ENCODE data around the gene YY1.
"Not testable (repeated sequence)": the region's sequence is repeated elsewhere in the genome, so short reads cannot be mapped to it uniquely, and the experiment has no call there.

The YY1 gene

DNA sequence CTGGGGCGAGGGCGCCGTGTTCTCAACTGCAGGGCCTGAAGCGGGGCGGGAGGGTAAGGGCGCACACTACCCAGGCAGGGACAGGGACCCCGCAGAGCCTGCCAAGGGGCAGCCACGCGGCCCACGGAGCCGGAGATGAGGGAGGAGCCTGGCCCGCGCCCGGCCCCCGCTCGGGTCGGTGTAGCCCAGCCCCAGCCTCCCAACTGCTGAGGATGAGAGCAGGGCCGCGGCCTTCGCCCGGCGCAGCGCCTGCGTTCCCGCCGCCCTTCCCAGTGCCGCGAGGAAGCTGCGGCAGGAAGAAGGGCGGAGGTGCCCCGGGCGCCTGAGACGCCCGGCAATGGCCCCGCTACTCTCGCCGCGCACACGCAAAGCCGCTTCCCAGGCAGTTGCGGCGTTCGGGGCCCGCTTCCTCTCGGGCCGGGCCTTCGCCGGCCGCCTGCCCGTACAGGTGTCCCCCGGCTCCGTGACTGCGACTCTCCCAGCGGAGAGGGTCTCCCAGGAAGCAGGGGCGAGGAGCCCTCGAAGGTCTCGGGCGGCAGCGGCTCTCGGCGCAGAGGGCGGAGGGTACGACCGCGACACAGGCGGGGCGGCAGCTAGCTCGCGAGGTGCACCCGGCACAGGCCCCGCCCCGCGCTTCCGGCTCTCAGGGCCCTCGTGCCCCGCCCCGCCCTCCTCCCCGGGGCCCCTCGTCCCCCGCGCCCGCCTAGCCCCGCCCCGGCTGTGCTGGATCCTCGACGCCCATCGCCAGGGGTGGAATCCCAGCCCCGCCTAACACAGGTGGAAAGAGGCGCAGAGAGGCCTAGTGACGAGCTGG, 24.8 kb upstream of the YY1 start:
- peak; percentile 84 for DNase-seq (ENCODE audit: low read depth)

DNA sequence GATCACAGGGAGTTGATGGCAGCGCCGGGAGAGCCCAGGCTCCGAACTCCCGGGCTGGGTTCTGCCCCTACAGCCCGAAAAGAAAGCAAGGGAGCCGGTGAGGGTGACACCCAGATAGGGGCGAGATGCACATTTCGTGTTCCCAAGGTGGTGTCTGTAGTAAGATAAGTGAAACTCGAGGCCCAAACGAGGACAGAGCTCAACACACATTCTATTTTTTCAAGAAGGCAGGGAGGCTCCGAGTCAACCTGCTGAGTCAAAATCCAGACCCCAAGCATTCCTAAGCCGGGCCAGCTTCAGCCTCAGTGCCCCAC, 24.2 kb upstream of the YY1 start:
- DNase-seq (ENCODE audit: low read depth), result no peak

DNA sequence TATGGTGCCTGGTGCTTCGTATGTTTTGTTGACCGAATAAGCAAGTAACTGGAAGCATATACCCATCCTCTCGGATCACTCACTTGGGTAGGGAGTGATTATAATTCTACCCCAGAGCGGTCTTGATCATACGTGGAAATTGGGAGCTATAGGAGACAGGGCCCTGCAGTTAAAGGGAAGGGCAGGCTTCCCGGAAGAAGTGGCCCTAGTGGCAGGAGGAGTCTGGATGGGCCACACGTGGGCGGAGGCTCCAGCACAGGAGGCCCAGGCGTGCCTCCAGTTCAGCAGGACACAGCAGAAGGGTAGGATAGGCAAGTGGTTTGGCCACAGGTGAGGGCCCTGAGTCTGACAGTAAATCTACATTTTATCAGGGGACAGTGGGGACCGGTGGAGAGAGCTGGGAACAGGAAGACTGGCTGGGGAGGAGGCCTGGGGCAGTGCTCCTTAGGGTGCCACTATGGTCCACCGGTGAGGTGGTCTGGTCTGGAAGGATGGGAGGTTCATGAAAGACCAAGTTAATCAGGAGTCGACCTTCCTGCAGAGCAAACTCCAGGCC, 23.5 kb upstream of the YY1 start:
- DNase-seq (ENCODE audit: low read depth), result no peak

DNA sequence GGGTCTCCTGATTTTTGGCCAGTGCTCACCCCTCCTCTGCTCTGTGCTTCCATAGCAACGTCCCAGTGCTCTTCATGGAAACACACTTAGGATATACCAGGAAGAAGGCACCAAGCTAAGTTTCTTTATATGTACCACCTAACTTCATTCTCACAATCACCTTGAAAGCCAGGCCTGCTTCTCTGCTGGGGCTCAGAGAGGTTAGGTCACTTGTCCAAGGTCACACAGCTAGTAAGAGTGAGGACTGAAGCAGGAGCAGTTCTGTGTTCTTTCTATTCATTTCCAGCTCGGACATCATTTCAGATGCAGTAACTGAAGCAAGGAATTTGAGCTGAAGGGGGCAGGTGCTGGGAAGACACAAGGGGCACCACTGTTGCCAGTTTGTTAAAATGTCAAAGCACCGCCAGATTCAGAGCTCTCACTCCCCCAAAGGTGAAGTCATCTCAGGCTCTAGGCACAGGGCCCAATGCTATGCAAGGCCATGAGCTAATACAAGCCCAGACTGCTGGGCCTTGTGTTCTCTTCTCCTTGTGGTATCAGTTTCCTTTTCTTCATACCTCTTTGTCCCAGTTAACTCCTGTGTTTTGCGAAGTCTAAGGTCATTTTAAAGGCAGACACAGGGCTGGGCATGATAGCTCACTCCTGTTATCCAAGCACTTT, 19.7 kb upstream of the YY1 start:
- no peak for DNase-seq (ENCODE audit: low read depth)

DNA sequence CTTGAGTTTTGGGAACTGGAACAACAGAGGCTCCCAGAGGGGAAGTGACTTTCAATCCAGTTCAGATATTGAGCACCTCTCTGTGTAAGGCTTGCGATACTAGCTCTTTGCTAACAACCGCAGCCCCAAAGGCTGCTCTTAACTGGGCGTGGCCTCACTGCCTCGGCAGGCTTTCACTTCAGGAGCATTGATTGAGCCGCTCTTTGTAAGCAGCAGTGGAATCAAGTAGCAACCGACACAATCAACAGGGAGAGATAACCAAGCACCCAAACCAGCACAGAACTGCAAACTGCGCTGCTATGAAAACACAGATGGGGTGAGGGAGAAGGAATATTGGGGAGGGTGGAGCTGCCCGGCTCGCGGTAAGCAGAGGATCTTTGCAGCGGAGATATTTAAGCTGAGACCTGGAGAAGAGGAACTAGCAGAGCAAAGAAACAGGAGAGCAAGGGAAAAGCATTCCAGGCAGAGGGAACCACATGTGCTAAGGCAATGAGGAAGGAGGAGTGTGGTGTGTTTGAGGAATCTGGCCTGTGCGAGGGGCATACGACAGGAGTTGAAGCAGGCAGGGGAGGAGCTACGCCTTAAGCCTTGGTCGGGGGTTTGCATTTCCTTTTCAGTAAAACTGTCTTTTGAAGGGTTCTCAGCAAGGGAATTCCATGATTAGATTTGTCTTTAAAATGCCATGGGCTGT, 17.3 kb upstream of the YY1 start:
- DNase-seq (ENCODE audit: low read depth), result peak; percentile 32

DNA sequence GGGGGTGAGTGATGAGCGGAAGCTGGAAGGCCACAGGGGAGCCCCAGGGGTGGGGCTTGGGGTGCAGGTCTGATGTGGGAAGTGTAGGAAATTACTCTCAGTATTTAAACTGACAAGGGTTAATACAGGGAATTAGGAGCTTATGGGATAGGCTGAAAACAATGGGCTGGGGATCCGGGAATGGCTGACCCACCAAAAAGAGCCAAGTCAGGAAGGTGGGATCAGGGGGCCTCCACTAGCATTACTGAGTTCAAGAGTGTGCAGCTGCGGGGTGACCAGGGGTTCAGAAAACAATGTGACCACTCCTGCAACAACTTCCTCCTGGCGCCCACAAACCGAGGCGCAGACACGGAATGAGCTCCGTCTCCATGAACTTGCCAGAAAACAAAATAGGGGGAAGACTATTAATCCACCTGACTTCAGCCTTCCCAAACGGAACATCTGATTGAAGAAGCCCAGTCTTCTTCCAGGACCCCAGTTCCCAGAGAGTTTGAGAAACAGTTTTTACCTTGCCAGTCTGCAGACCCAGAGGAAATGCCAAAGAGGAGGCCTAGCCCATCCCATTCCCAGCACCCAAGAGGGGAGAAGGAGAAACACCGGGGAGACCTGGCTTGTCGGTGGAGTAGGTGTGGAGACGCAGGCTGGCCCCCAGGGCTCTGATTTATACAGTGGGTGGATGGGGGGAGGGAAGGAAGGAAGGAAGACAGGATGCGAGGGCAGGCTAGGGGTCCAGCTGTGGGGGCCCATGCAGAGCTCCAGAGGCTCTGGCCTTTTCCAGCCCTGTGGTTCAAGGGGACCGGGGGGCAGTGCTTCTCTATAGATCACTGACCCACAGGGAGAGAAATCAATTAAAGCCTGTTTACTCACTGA, 16.5 kb upstream of the YY1 start:
- DNase-seq (ENCODE audit: low read depth), result no peak

DNA sequence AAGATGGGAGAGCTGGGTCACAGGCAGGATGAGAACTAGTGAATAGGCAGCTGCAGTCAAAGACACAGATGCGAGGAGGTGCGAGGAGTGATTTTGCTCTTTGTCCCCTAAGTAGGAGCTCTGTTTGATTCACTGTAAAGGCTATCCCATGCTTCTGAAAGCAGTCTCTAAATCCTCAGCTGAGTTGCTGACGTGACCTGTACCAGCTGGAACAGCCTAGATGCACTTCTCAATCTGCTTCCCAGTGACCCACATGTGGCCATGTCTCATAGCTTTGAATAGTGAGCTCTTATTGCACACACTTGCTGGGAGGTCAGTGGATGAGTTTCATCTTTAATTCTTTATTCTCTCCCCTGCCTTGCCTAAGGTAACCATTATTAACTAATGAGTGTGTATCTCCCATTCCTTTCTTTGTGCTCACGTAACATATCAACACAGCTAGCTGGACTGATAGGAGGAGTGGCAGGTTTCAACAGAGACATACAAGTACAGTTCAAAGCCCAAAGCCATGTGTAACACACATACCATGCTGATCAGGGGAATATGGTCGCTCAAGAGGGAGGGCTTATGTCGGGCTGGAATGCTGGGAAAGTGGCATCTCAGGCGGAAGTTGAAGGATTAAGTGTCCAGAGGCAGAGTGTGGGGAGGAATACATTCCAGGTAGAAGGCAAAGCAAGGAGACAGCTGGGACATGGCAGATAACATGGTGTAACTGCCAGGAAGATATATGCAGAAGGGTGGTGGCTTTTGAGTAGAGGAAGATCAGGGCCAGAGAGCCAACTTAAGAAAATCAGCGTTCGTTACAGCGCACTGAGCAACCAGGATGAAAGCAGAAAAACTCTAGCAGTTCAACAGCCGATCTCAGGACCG, 15.4 kb upstream of the YY1 start:
- no peak for DNase-seq (ENCODE audit: low read depth)

DNA sequence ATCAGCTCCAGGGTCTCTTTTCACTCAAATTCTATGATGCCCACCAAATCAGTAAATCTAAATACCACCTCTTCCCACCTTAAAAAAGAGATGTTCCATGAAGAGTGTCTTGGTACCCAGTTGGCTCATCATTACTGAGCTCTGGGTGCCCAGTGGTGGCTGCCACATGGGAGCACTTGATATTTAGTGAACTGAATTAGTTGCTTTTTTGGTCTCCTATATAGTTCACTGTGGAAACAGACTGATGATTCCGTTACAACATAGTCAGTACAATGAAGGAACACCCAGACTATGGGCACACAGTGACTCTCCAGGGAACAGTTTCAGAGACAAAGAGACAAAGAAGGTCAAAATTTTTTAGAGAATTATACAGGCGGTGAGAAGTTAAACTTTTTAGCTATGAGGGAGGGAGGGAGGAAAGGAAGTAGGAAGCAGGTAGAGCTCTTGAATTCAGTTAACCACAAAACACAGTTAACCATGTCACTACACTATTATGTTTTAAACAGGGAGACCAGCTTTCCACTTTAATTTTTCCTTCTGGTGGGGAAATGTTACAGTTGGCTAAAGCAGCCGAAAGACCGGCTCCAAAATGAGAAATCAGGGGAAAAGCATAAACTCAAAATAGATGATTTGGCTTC, 14.6 kb upstream of the YY1 start:
- DNase-seq (ENCODE audit: low read depth), result no peak

DNA sequence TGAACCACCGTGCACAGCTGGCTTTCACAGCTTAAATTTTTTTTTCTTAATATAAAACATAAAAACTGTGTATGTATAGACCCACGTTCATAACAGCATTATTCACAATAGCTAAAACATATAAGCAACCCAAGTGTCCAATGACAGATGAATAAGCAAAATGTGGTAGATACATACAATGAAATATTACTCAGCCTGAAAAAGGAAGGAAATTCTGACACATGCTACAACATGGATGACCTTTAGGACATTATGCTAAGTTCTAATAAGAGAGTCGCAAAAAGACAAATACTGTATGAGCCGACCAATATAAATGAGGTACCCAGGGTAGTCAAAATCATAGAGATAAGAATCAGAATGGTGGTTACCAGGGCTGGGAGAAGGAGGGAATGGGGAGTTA, 13.8 kb upstream of the YY1 start:
- DNase-seq (ENCODE audit: low read depth), result no peak

DNA sequence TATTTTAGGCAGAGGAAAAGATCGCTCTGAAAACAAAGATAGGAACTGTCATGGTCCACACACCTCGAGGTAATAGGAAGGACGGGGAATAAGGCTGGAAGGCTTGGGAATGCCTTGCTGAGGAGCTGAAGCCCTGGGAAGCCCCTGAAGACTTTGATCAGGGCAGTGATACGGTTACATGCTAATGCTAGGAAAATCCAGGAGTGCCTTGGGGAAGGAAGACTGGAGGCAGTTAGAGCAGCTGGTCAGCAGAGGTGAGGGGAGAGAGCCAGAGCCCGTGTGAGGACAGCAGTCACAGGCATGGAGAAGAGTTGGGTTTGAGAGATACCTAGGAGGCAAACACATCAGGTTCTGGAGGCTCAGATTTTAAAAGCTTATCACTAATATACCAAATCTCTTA, 8.6 kb upstream of the YY1 start:
- DNase-seq (ENCODE audit: low read depth), result no peak

DNA sequence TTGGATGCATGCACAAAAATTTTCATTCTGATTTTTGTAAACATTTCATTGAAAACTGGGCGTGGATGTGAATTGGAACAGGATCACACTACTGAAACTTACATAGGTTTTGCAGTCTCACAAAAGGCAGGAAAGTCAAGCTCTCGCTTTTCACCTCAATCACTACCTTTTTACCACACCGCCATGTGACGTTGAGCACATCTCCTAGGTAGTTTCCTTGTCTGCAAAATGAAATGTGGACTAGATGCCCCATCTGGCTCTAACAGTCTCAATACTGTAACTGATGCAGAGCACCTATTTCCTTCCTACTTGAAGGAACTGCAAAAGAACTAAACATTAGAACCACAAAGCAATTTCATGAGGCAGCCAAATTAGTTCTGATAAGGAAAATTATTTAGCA, 4.4 kb upstream of the YY1 start:
- no peak for DNase-seq (ENCODE audit: low read depth)

DNA sequence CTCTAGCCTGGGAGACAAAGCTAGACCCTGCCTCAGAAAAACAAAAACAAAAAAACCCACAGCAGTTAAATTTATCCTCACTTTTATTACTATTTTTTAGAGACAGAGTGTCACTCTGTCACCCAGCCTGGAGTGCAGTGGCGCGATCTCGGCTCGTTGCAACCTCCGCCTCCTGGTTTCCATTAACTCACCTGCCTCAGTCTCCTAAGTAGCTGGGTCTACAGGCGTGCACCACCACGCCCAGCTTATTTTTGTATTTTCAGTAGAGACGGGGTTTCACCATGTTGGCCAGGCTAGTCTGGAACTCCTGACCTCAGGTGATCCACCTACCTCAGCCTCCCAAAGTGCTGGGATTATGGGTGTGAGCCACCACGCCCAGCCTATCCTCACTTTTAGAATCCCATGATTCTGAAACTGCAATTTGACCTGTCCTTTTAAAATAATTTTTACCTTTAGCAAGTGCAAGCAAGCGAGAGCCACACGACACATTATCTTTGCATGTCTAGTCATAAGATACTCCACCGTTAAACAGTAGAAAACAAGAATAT, 2.6 kb upstream of the YY1 start:
- DNase-seq (ENCODE audit: low read depth), result not testable (repeated sequence)

DNA sequence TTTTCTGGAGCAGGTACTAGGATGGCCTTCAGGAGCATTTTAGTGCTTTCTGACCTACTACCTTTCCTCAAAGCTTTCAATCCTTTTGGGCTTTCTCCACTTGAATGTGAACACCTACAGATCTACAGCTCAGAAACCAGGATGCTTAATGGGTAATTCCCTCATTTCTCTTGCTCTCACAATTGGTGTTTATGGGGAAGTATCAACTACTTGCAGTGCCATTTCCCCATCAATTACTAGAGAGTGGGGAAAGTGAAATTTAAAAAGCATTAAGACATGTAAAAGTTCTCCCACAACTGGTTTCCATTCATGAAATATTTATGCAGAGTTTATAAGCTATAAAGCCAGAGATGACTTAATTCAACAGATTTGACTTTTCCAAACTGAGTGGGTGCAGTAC, 2.1 kb upstream of the YY1 start:
- DNase-seq (ENCODE audit: low read depth), result no peak

DNA sequence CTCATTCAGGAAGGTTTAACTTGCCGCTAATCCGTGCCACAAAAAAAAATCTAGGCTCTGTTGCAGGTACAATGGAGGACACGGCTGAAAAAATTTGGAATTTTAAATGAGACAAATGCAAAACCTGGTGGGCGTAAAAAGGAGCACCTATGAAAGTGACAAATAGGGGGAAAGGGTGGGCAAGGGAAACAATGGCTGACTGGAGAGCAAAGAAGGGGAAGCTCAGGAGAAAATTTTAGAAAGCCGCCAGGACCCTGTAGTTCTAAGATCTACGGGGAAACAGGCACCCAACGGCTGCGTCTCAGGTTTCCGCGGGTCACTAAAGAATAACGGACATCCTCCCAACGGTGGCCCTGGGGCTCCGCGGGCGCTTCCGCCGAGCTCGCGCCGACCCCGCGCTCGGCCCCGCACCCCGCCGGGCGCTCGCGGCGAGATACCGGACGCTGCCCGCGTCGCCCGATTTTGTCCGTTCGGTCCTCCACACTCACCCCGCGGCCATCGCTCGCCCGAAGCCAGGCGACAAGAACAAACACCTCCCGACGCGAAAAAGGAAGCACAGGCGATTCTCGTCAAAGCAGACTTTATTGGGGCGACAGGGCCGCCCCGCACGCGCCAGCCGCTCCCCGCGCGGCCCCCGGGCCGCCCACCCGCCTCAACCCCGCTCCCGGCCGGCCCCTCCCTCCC, 1.1 kb upstream of the YY1 start:
- DNase-seq (ENCODE audit: low read depth), result no peak

DNA sequence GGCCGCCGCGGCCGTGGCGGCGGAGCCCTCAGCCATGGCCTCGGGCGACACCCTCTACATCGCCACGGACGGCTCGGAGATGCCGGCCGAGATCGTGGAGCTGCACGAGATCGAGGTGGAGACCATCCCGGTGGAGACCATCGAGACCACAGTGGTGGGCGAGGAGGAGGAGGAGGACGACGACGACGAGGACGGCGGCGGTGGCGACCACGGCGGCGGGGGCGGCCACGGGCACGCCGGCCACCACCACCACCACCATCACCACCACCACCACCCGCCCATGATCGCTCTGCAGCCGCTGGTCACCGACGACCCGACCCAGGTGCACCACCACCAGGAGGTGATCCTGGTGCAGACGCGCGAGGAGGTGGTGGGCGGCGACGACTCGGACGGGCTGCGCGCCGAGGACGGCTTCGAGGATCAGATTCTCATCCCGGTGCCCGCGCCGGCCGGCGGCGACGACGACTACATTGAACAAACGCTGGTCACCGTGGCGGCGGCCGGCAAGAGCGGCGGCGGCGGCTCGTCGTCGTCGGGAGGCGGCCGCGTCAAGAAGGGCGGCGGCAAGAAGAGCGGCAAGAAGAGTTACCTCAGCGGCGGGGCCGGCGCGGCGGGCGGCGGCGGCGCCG, 381 bp downstream of the YY1 start:
- no peak for DNase-seq (ENCODE audit: low read depth)

DNA sequence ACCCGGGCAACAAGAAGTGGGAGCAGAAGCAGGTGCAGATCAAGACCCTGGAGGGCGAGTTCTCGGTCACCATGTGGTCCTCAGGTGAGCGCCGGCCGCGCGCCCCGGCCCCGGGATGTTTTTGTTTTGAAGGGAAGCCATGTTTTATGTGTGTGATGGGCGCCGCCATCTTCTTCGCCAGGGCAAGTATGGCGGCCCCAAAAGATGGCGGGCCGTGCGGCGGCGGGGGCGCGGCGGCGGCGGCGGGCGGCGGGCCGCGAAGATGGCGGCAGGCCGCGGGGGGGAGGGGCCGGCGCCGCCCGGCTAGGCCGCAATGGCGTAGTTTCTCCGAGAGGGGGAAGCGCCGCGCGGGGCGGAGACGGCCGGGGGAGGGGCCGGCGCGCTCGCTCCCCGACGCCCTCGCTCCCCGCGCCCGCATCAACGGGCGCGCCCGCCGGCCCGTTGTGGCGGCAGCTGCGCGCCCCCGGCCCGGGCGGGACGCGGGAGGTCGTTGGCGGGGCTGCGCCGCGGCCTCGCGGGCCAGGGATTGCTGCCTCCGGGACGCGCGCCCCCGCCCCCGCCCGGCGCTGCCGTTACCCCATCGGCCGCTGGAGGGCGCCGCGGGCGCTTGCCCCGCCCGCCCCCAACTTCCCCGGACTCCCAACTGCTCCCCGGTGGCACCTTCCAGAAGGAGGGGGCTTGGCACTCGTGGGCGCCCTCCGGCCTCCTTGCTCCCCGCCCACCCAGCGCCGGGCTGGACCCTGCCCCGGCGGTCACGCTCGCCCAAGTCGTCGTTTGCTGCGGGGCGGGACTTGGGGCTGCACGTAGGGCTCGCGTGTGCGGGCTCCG, 1.1 kb downstream of the YY1 start:
- peak; percentile 70 for DNase-seq (ENCODE audit: low read depth)

DNA sequence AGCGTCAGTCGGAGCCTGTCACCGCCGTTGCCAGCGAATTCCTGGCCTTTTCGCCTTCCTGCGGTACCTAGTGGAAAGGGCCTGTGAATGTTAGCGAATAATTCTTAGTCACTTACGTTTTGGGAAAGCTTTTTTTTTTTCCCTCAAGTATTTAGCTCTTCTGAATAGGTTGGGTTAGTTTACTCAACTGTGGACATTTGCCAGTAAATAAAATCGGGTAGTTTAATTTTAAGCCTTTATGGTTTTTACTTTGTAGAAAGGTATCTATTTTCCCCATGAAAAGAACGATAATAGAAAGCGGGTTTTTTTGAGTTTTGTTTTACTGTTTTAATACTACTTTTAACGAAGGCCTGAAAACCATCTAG, 1.7 kb downstream of the YY1 start:
- no peak for DNase-seq (ENCODE audit: low read depth)

DNA sequence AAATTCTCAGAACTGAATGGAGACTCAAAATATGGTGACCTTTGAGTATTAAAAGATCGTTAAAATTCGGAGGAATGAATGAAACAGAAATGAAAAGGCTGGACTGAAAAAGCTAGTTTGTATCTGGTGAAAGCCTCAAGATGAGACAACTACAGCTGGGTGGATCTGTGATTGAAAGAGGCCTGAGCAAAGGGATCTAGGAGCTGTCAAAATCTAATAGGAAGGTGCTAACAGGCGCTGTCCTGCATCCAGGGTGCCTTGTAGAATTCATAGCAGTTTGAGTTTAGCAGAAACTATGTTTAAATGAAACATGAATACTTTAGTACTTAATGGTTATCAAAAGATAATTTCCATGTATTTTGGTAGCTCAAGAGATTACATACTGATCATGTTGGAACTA, 2.3 kb downstream of the YY1 start:
- no peak for DNase-seq (ENCODE audit: low read depth)
